Measurements from ENCODE around the gene GRID2. TPM values are rescaled to one million over a fixed set of nuclear protein-coding genes. Genes with fewer than 3 reads are reported as not detected.

GRID2 gene
- total RNA-seq, 2 experiments from 2014 or later: not detected

DNA sequence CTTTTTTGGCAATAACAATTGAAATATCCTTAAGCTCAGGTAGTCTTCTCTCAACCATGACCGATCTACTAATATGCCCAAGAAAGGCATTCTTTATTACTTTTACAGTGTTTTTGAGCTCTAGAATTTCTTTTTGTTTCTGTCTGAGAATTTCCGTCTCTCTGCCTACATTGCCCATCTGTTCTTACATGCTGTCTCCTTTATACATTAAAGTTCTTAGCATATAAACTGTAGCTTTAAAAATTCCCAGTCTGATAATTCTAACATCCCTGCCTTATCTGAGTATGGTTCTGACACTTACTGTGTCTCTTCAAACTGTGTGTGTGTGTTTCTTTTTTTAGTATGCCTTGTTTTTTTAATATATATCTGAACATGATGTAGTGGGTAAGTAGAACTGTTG lies 658.1 kb downstream of the GRID2 start:
- DNase-seq: no peak
- no peak overlapping the region for H3K4me3 Mint-ChIP-seq
- H3K4me1 Mint-ChIP-seq: no peaks in the 10 kb centered on the region
- H3K27me3 Mint-ChIP-seq: no peaks in the 10 kb centered on the region
- no peaks in the 10 kb centered on the region for H3K36me3 Mint-ChIP-seq (ENCODE audit: low read depth)
- H3K27ac Mint-ChIP-seq: no peak overlapping the region
- ChIA-PET CTCF (no interaction called here), POLR2A (no interaction called here)
- H3K9me3 Mint-ChIP-seq: peaks cover 5% of the 10 kb centered on the region

DNA sequence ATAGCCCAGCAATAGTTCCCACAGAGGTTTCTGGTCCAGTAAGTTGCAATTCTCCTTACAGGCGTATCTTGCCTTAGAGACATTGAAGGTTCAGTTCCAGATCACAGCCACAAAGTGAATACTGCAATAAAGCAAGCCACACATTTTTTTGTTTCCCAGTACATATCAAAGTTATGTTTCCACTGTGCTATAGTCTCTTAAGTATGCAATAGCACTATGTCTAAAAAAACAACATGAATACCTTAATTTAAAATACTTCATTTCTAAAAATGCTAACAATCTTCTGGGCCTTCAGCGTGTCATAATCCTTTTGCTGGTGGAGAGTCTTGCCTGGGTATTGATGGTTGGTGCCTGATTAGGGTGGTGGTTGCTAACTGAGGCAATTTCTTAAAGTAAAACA lies 659.1 kb downstream of the GRID2 start:
- Mint-ChIP-seq H3K4me1 (no peaks in the 10 kb centered on the region), H3K27ac (no peak overlapping the region), H3K27me3 (no peaks in the 10 kb centered on the region), H3K36me3 (ENCODE audit: low read depth) (no peaks in the 10 kb centered on the region), H3K4me3 (no peak overlapping the region), H3K9me3 (peaks cover 4% of the 10 kb centered on the region)
- CTCF ChIA-PET: no interaction called here
- no peak for DNase-seq
- POLR2A ChIA-PET: no interaction called here

DNA sequence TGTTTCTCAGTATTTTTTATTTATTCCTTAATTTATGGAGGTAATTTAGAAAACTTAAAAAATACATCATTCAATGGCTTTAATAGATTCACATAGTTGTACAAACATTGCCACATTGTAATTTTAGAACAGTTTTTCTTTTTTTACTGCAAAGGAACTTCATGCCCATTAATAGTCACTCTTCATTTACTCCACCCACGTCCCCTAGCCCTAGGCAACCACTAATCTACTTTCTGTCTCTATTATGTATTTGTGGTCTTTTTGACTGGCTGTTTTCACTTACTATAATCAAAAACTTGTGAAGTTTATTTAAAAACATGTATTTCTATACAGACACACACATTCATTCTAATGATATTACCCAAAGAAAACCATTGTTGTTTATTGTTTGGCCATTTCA lies 664.8 kb downstream of the GRID2 start:
- CTCF ChIA-PET: no interaction called here
- Mint-ChIP-seq H3K4me1 (no peaks in the 10 kb centered on the region), H3K36me3 (ENCODE audit: low read depth) (no peaks in the 10 kb centered on the region), H3K27ac (no peak overlapping the region), H3K27me3 (no peaks in the 10 kb centered on the region), H3K4me3 (no peak overlapping the region), H3K9me3 (peaks cover 3% of the 10 kb centered on the region)
- DNase-seq: no peak
- POLR2A ChIA-PET: no interaction called here

DNA sequence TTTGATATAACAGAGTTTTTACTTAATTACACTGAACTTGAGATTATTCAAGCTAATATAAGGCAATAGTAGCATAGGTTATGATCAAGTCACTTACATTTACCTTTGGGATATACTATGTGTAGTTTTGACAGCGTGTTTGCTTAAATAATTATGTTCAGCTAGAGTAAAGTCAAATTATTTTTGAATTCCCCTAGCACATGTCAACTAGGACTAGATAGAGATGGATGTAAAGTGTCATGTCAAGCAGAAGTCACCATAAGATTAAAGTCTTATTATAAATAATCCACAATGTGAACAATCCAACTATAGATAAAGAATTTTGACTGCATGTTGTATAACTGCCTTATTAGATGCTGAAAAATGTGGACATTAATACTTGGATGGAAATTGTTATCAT lies 665.2 kb downstream of the GRID2 start:
- POLR2A ChIA-PET: no interaction called here
- no peak overlapping the region for H3K27ac Mint-ChIP-seq
- no peaks in the 10 kb centered on the region for H3K36me3 Mint-ChIP-seq (ENCODE audit: low read depth)

DNA sequence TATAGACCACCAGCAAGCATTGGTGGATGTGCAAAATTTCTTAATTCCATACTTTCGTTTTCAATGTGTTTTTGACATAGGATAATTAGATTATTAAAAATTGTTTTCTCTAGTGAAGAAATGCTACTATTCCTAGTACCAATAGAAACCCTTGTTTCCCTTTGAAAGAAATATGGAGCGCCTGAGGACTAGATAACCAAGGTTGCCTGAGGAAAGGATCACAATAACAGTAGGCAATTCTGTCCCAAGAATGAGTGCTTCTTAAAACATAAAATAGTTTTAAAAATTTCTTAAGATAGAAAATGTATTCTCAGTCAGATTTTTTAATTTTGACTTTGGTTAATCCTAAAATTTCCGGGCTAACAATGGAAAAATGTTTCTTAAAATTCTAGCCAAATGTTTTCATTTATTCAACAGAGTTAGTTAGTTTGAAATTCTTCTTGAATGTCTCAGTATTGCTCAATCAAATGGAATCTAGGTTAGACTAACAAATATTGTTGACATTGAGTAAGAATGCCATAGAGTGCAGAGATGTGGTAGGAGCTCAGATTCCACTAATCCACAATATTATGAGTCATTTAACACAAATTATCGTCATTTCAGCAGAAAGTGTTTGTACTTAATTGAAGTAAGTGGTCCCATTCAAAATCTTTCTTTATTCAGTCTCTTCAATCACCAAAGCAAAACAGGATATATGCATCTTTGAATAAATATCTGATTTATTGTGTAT lies 666.0 kb downstream of the GRID2 start:
- no peak overlapping the region for H3K27ac Mint-ChIP-seq
- CTCF ChIA-PET: no interaction called here
- H3K4me1 Mint-ChIP-seq: no peaks in the 10 kb centered on the region
- POLR2A ChIA-PET: no interaction called here
- no peak overlapping the region for H3K4me3 Mint-ChIP-seq
- peaks cover 3% of the 10 kb centered on the region for H3K9me3 Mint-ChIP-seq
- no peaks in the 10 kb centered on the region for H3K36me3 Mint-ChIP-seq (ENCODE audit: low read depth)
- no peaks in the 10 kb centered on the region for H3K27me3 Mint-ChIP-seq
- no peak for DNase-seq

More for the DNA sequence above, 665.2 kb downstream of the GRID2 start:
- Mint-ChIP-seq H3K9me3 (peaks cover 3% of the 10 kb centered on the region), H3K4me3 (no peak overlapping the region), H3K4me1 (no peaks in the 10 kb centered on the region), H3K27me3 (no peaks in the 10 kb centered on the region)
- CTCF ChIA-PET: no interaction called here
- DNase-seq: no peak

DNA sequence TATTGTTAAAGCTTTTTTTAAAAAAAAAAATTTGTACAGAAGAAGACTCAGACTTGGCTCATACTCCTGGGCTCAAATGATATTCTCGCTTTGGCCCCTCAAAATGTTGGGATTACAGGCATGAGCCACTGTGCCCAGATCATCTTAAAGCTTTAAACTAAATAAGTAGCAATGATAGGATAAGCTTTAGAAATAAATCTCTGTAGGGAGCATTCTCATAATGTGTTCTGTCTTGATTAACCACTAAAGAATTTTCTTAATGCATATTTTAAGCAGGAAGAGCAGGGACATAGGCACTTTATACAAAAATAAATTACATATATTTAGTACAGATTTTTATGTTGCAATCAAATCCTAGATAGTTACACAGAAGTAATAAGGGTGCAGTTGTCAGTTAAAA lies 667.2 kb downstream of the GRID2 start:
- no peak overlapping the region for H3K27ac Mint-ChIP-seq
- no peaks in the 10 kb centered on the region for H3K4me1 Mint-ChIP-seq
- ChIA-PET POLR2A (no interaction called here), CTCF (no interaction called here)
- H3K9me3 Mint-ChIP-seq: peaks cover 3% of the 10 kb centered on the region
- DNase-seq: no peak
- no peak overlapping the region for H3K4me3 Mint-ChIP-seq
- H3K36me3 Mint-ChIP-seq (ENCODE audit: low read depth): no peaks in the 10 kb centered on the region
- H3K27me3 Mint-ChIP-seq: no peaks in the 10 kb centered on the region

DNA sequence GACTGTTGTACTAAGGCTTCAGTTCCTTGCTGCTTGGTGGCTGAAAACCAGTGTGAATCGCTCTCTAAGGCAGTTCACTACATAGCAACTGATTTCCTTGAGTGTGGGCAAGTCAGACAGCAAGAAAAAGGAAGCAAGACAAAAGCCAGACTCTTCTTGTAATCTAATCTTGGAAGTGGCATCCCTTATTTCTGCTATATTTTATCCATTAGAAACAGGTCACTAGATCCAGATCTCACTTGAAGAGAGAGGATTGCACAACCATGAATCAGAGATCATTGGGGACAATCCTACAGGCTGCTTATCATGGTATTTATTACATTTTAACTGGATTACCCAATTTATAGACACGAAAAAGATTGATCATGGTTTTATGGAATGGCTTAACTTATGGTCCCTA lies 684.5 kb downstream of the GRID2 start:
- Mint-ChIP-seq H3K27ac (no peak overlapping the region), H3K4me1 (no peaks in the 10 kb centered on the region), H3K36me3 (ENCODE audit: low read depth) (no peaks in the 10 kb centered on the region), H3K4me3 (no peak overlapping the region), H3K27me3 (no peaks in the 10 kb centered on the region), H3K9me3 (no peaks in the 10 kb centered on the region)
- POLR2A ChIA-PET: no interaction called here
- CTCF ChIA-PET: no interaction called here
- no peak for DNase-seq

DNA sequence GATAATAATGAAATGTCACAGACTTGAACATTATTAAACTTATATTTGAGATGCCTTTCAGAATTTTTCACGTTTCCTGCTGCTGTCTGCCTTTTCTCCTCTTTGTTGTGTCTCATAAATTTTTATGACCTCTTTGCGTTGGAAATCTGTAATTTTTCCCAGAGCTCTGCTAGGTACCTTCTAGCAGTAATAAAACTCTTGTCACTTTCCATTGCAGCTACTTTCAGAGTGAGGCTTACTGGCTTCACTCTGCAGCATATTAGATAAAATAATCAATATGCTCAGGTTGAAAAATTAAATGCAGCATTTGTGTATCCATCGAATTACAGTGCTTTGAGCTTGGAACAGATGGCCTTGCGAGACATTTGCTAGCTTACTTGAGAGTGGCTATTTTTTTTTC lies 689.0 kb downstream of the GRID2 start:
- no peaks in the 10 kb centered on the region for H3K36me3 Mint-ChIP-seq (ENCODE audit: low read depth)
- ChIA-PET POLR2A (no interaction called here), CTCF (no interaction called here)
- no peak overlapping the region for H3K4me3 Mint-ChIP-seq
- DNase-seq: no peak
- H3K27ac Mint-ChIP-seq: no peak overlapping the region
- no peaks in the 10 kb centered on the region for H3K27me3 Mint-ChIP-seq
- H3K9me3 Mint-ChIP-seq: no peaks in the 10 kb centered on the region
- H3K4me1 Mint-ChIP-seq: no peaks in the 10 kb centered on the region

DNA sequence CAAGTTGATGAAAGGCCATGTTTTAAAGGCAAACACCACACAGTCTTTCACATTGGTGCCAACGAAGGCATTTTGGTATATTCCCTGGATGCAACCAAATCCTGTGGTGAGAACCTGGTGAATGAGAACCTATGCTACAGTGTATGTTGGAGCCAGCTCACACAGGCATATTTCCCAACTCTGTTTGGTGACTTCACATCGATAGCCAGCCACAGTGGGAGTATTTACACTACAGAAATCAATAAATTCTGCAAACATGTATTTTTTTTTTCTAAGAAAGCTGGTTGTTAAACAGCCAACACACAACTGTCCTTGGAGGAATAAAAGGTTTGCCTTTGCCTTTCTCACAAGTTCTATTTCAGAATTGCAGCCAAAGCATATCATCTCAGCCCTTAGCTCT lies 691.0 kb downstream of the GRID2 start:
- ChIA-PET CTCF (no interaction called here), POLR2A (no interaction called here)
- no peaks in the 10 kb centered on the region for H3K36me3 Mint-ChIP-seq (ENCODE audit: low read depth)
- no peak for DNase-seq
- no peak overlapping the region for H3K4me3 Mint-ChIP-seq
- no peaks in the 10 kb centered on the region for H3K27me3 Mint-ChIP-seq
- no peak overlapping the region for H3K27ac Mint-ChIP-seq
- H3K4me1 Mint-ChIP-seq: no peaks in the 10 kb centered on the region
- H3K9me3 Mint-ChIP-seq: no peaks in the 10 kb centered on the region

DNA sequence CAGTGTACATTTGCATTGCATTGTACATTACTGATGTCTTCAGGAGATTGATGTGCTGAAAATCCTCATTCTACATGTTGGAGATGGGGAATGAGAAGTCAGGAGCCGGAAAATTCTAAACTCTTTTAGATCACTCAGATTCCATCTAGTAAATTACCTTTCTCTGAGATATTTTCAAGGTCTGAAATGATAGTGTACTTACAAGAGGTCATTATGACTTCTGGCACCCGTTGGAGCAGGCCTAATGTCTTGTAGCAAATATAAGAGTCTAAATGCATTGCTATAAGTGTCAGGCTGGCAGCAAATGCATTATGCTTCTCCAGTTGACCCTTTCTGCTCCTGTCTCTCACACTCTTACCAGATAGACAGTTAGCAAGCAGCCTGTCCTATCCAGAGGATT lies 692.8 kb downstream of the GRID2 start:
- ChIA-PET POLR2A (no interaction called here), CTCF (no interaction called here)
- Mint-ChIP-seq H3K4me1 (no peaks in the 10 kb centered on the region), H3K27me3 (no peaks in the 10 kb centered on the region), H3K9me3 (no peaks in the 10 kb centered on the region), H3K4me3 (no peak overlapping the region), H3K36me3 (ENCODE audit: low read depth) (no peaks in the 10 kb centered on the region), H3K27ac (no peak overlapping the region)
- DNase-seq: no peak

DNA sequence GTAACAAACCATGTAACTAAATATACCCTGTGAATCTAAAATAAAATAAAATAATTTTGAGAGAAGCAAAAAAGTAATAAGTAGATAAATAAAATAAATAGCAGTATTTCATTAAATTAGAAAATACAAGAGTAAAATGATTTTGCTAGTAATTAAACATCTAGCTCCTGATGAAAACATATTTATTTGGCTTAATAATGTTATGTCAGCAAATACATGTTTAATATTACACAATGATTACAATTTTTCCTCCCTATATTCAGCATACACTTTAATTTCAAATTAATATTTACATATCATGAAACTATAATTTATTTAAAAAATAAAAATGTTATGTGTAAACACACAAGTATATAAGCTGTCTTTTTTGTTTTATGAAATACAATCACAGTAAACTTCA lies 697.1 kb downstream of the GRID2 start:
- POLR2A ChIA-PET: no interaction called here
- CTCF ChIA-PET: no interaction called here
- no peaks in the 10 kb centered on the region for H3K9me3 Mint-ChIP-seq

DNA sequence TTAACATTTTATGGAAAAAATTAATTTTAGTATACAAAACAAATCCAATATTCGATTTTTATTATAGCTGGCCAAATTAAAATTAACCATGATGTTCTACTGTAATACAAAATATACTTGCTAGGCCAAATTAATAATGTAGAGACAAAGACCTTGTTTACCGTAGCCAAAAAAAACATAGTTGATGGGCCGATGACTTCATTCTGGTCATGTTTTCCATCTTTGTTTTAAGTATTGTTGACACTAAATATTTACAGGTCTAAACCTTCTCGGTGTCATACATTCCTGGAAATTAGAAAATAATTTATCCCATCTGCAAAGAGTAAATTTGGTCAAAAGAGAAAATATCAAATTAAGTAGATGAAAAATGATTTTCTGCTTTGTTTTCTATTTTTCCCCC lies 698.5 kb downstream of the GRID2 start:
- POLR2A ChIA-PET: no interaction called here

More for the DNA sequence above, 697.1 kb downstream of the GRID2 start:
- DNase-seq: no peak
- H3K4me1 Mint-ChIP-seq: no peaks in the 10 kb centered on the region
- no peaks in the 10 kb centered on the region for H3K36me3 Mint-ChIP-seq (ENCODE audit: low read depth)
- H3K27ac Mint-ChIP-seq: no peak overlapping the region
- H3K27me3 Mint-ChIP-seq: no peaks in the 10 kb centered on the region
- H3K4me3 Mint-ChIP-seq: no peak overlapping the region

DNA sequence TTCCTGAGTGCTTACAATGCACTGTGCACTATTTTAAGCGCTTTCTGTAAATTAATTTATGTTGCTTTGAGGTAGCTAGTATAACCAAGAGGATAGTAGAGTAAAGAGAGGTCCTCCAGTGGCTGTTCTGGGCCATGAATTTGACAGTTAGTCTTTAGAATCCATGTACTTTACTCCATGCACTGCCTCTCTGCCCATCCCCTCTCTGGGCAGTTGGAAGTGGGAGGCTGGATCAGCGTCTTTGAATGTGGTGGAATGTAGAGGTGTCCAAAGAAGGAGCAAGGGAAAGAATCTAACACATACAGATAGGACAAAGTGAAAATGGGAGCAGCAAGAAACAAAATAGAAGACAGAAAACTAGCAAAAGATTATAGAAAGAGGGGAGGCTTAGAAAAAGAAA lies 712.6 kb downstream of the GRID2 start:
- H3K4me3 Mint-ChIP-seq: no peak overlapping the region
- CTCF ChIA-PET: no interaction called here
- no peaks in the 10 kb centered on the region for H3K9me3 Mint-ChIP-seq
- POLR2A ChIA-PET: no interaction called here
- H3K27me3 Mint-ChIP-seq: no peaks in the 10 kb centered on the region
- no peaks in the 10 kb centered on the region for H3K4me1 Mint-ChIP-seq
- H3K27ac Mint-ChIP-seq: no peak overlapping the region
- H3K36me3 Mint-ChIP-seq (ENCODE audit: low read depth): no peaks in the 10 kb centered on the region
- no peak for DNase-seq

More for the DNA sequence above, 698.5 kb downstream of the GRID2 start:
- DNase-seq: no peak
- Mint-ChIP-seq H3K27ac (no peak overlapping the region), H3K36me3 (ENCODE audit: low read depth) (no peaks in the 10 kb centered on the region), H3K4me1 (no peaks in the 10 kb centered on the region), H3K4me3 (no peak overlapping the region), H3K9me3 (no peaks in the 10 kb centered on the region), H3K27me3 (no peaks in the 10 kb centered on the region)
- CTCF ChIA-PET: no interaction called here

DNA sequence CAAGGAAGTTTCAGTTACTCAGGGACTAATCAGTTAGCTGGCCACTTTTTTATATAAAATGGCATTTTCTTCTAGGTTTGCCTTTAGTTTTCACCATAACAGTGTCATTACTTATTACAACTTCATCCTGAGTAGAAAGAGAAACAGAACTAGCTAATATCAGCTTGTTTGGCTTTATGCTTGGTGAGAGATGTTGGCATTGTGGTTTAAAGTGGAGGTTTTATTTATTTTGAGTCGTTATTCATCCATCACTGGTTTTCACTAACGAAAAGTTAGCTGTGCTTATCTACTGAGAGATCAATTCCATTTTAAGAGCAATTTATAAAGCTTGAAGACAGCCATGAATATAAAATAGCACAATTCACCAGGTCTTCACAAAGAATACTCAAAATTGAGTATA lies 714.5 kb downstream of the GRID2 start:
- ChIA-PET CTCF (interaction anchor here (0.7 kb wide), 1 partner anchor 413 kb away, joined by 3 read pairs; no protein-coding TSS in a partner anchor), POLR2A (no interaction called here)
- Mint-ChIP-seq H3K27ac (no peak overlapping the region), H3K36me3 (ENCODE audit: low read depth) (no peaks in the 10 kb centered on the region), H3K4me1 (no peaks in the 10 kb centered on the region), H3K9me3 (no peaks in the 10 kb centered on the region), H3K27me3 (no peaks in the 10 kb centered on the region), H3K4me3 (no peak overlapping the region)
- DNase-seq: no peak

DNA sequence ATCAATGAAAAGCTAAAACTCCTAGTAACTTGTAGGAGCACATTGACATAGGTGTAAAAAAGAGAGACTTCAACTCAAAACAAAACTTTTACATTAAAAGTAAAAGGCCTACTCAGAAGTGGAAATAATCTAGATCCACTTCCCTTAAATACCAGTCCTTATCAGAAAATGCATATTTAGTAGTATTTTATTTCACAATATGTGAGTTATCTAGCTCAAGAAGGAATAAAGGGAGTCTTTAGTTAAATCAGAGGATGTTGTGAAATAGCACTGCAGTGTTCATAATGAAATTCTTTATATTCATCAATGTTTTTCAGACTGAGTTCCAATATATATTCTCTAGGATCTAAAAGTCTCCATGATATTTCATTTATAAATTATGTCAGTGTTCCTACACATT lies 715.0 kb downstream of the GRID2 start:
- Mint-ChIP-seq H3K27me3 (no peaks in the 10 kb centered on the region), H3K4me3 (no peak overlapping the region), H3K9me3 (no peaks in the 10 kb centered on the region), H3K4me1 (no peaks in the 10 kb centered on the region), H3K27ac (no peak overlapping the region), H3K36me3 (ENCODE audit: low read depth) (no peaks in the 10 kb centered on the region)
- DNase-seq: no peak
- CTCF ChIA-PET: no interaction called here
- POLR2A ChIA-PET: no interaction called here

Measured in activated CD4-positive, alpha-beta memory T cell treated with anti-CD3 and anti-CD28 coated beads, Interleukin-2, amount 10 ng/mL, durations not matched to agents 7 days and 5 days (primary cell).